ENCODE data around the gene SPRYD3. TPM values are rescaled to one million over a fixed set of nuclear protein-coding genes. Genes with fewer than 3 reads are reported as not detected.

Gene SPRYD3
- total and polyA plus RNA-seq, 2 experiments from 2014 or later: 4.3 to 5.4 TPM

DNA sequence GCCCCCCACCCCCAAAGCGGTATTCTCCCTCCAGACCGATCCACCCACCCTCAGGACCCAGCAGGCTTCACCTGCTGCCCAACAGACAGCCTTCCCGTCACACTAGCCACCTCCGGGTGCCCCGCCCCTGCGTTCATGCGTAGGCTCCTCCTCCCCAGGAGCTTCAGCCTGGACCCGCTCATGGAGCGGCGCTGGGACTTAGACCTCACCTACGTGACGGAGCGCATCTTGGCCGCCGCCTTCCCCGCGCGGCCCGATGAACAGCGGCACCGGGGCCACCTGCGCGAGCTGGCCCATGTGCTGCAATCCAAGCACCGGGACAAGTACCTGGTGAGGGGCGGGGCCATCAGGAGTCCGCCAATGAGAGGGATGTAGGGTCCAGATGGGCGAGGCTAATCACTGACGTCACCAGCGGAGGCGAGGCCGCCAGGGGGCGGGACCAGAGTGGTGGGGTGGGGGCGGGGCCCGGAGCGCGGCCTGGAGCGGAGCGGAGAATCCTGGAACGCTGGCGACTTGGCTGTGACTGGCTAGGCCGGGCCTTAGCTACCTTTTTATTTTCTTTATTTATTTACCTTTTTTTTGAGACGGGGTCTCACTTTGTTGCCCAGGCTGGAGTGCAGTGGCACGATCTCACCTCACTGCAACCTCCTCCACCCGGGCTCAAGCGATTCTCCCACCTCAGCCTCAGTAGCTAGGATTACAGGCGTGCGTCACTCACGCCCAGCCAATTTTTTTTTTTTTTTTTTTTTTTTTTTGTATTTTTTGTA is 24.9 kb downstream of the SPRYD3 start (continued):
- TF ChIP-seq ETS1 (IDR thresholded peaks at IDR 0.05): no peak
- no peak for TF ChIP-seq EZH2phosphoT487 (IDR thresholded peaks at IDR 0.05; ENCODE audit: unreplicated experiment)

- peak overlapping the region; percentile 98 for H3K27ac Mint-ChIP-seq
- Histone ChIP-seq H2AFZ (peak overlapping the region; percentile 99), H3K27ac (ENCODE audit: low read depth) (peak overlapping the region; percentile 96)
These were observed 25.7 kb downstream of the SPRYD3 start for GRCh38 chr12:53053218-53054111.

More at GRCh38 chr12:53053218-53054111, 25.7 kb downstream of the SPRYD3 start:
- Histone ChIP-seq H3K36me3 (ENCODE audit: insufficient read depth) (no peaks in the 10 kb centered on the region), H3K27me3 (ENCODE audit: insufficient read depth) (peaks cover 14% of the 10 kb centered on the region; the same call in 1 of the 2 replicates), H3F3A (replicated peaks; ENCODE audit: low read depth) (peaks cover 23% of the 10 kb centered on the region; the same call in 1 of the 2 replicates), H3K9me2 (ENCODE audit: insufficient read depth) (no peaks in the 10 kb centered on the region), H3K4me2 (peak overlapping the region; percentile 98), H3K4me3 (peak overlapping the region; percentile 99), H4K20me1 (replicated peaks; ENCODE audit: insufficient read depth) (peaks cover 16% of the 10 kb centered on the region), H3K79me2 (replicated peaks; ENCODE audit: insufficient read depth) (peaks cover 16% of the 10 kb centered on the region; the same call in 1 of the 2 replicates), H3K4me1 (ENCODE audit: insufficient read depth) (peaks cover 44% of the 10 kb centered on the region)
- H3K4me3 Mint-ChIP-seq: peak overlapping the region; percentile 93
- peaks cover 20% of the 10 kb centered on the region for H3K27me3 Mint-ChIP-seq (ENCODE audit: insufficient read depth, low read depth, poor library complexity)
- H3K36me3 Mint-ChIP-seq (ENCODE audit: low read depth): peaks cover 18% of the 10 kb centered on the region
- DNase-seq (ENCODE audit: low spot score) (peak; percentile 94), ATAC-seq (peak; percentile 71)
- H3K4me1 Mint-ChIP-seq: peaks cover 40% of the 10 kb centered on the region
- peak; percentile 93 to 94 for TF ChIP-seq CTCF (conservative IDR thresholded peaks at IDR 0.05; ENCODE audit: low read depth in 2 of 2)
- TF ChIP-seq ETS1 (IDR thresholded peaks at IDR 0.05): no peak
- peak; percentile 32; the same call in 1 of the 2 replicates for TF ChIP-seq CREB1 (CRISPR knock-in tag; IDR thresholded peaks at IDR 0.05; ENCODE audit: low read depth)
- no peaks in the 10 kb centered on the region; the same call in 2 of the 3 replicates for H3K9me3 Mint-ChIP-seq

Measured in GM23338 (cell line).